ENCODE measurements around the gene KLK13. TPM values are rescaled to one million over a fixed set of nuclear protein-coding genes. Genes with fewer than 3 reads are reported as not detected.

KLK13 gene
- total RNA-seq, 2 experiments from 2014 or later, result not detected

- H3K27me3 Mint-ChIP-seq, result no peaks in the 10 kb centered on the region
- ChIA-PET POLR2A (no interaction called here), CTCF (no interaction called here)
- intact Hi-C loops (cut with micrococcal nuclease), result loop anchor here (5.0 kb wide), 2 partner anchors 71 to 166 kb away; no protein-coding TSS in a partner anchor
- no peak overlapping the region for H3K27ac Mint-ChIP-seq
- no peak for TF ChIP-seq CTCF (IDR thresholded peaks at IDR 0.05)
- no peak for ATAC-seq
- peaks cover 14% of the 10 kb centered on the region for H3K36me3 Mint-ChIP-seq (ENCODE audit: low read depth)
- H3K9me3 Mint-ChIP-seq, result no peaks in the 10 kb centered on the region
- no peak for DNase-seq
- H3K4me3 Mint-ChIP-seq, result no peak overlapping the region
- H3K4me1 Mint-ChIP-seq (ENCODE audit: low read depth), result peaks cover 10% of the 10 kb centered on the region
Measured at GRCh38 chr19:51093101-51093500, 28.2 kb upstream of the KLK13 start.

GRCh38 chr19:51091895-51092873, 27.3 kb upstream of the KLK13 start:
- Mint-ChIP-seq H3K4me1 (ENCODE audit: low read depth) (peaks cover 7% of the 10 kb centered on the region), H3K27me3 (no peaks in the 10 kb centered on the region), H3K4me3 (no peak overlapping the region), H3K36me3 (ENCODE audit: low read depth) (peaks cover 11% of the 10 kb centered on the region), H3K9me3 (no peaks in the 10 kb centered on the region), H3K27ac (no peak overlapping the region)
- ChIA-PET POLR2A (no interaction called here), CTCF (no interaction called here)
- no peak for TF ChIP-seq CTCF (IDR thresholded peaks at IDR 0.05)
- ATAC-seq, result no peak
- no peak for DNase-seq
- intact Hi-C loops (cut with micrococcal nuclease), result loop anchor here (5.0 kb wide), 2 partner anchors 70 to 165 kb away; no protein-coding TSS in a partner anchor

- Mint-ChIP-seq H3K27ac (no peak overlapping the region), H3K9me3 (no peaks in the 10 kb centered on the region), H3K36me3 (ENCODE audit: low read depth) (peaks cover 3% of the 10 kb centered on the region), H3K4me3 (no peak overlapping the region), H3K27me3 (no peaks in the 10 kb centered on the region), H3K4me1 (ENCODE audit: low read depth) (no peaks in the 10 kb centered on the region)
- CTCF ChIA-PET, result no interaction called here
- POLR2A ChIA-PET, result no interaction called here
- no peak for TF ChIP-seq CTCF (IDR thresholded peaks at IDR 0.05)
- intact Hi-C loops (cut with micrococcal nuclease), result loop anchor here (5.0 kb wide), 2 partner anchors 69 to 164 kb away; no protein-coding TSS in a partner anchor
- ATAC-seq (no peak), DNase-seq (no peak)
Measured at GRCh38 chr19:51091126-51091525, 26.2 kb upstream of the KLK13 start.

- intact Hi-C loops (cut with micrococcal nuclease), result loop anchor here (5.0 kb wide), 2 partner anchors 68 to 163 kb away; no protein-coding TSS in a partner anchor
- Mint-ChIP-seq H3K4me1 (ENCODE audit: low read depth) (no peaks in the 10 kb centered on the region), H3K27ac (no peak overlapping the region), H3K9me3 (no peaks in the 10 kb centered on the region), H3K4me3 (no peak overlapping the region), H3K27me3 (no peaks in the 10 kb centered on the region), H3K36me3 (ENCODE audit: low read depth) (no peaks in the 10 kb centered on the region)
- no peak for TF ChIP-seq CTCF (IDR thresholded peaks at IDR 0.05)
- CTCF ChIA-PET, result no interaction called here
- POLR2A ChIA-PET, result no interaction called here
- ATAC-seq, result no peak
- no peak for DNase-seq
Measured at GRCh38 chr19:51090471-51090870, 25.6 kb upstream of the KLK13 start.

- Mint-ChIP-seq H3K27ac (no peak overlapping the region), H3K36me3 (ENCODE audit: low read depth) (no peaks in the 10 kb centered on the region), H3K9me3 (no peaks in the 10 kb centered on the region), H3K4me1 (ENCODE audit: low read depth) (no peaks in the 10 kb centered on the region), H3K4me3 (no peak overlapping the region), H3K27me3 (no peaks in the 10 kb centered on the region)
- CTCF ChIA-PET, result no interaction called here
- no peak for TF ChIP-seq CTCF (IDR thresholded peaks at IDR 0.05)
- ATAC-seq (no peak), DNase-seq (no peak)
- intact Hi-C loops (cut with micrococcal nuclease), result loop anchor here (5.0 kb wide), 2 partner anchors 67 to 162 kb away; no protein-coding TSS in a partner anchor
- POLR2A ChIA-PET, result no interaction called here
Measured at GRCh38 chr19:51089786-51090185, 24.9 kb upstream of the KLK13 start.
